Endothelial cell of umbilical vein (primary cell): ENCODE data around the gene ZNF804A.

Source experiments
- CTCF ChIP-seq, 2 donors: IDR thresholded peaks; 1 replicate in 1 of 2; 2 replicates in 1 of 2; pipeline ENCODE4 v1.5.1; 2011; ENCODE audit warnings: low read length in 2 of 2, mild to moderate bottlenecking in 2 of 2, moderate library complexity in 2 of 2, control low read depth in 1 of 2, inconsistent platforms in 1 of 2, low read depth in 1 of 2; ENCODE audit not compliant: insufficient read depth in 1 of 2; ENCODE audit errors: extremely low read depth in 1 of 2
- EZH2 ChIP-seq: IDR thresholded peaks from 2 replicates; pipeline ENCODE4 v1.6.1; 2012; ENCODE audit warnings: borderline replicate concordance, low read depth, mild to moderate bottlenecking, moderate library complexity, low read length, inconsistent platforms; ENCODE audit not compliant: severe bottlenecking
- JUN ChIP-seq: IDR thresholded peaks from 2 replicates; pipeline ENCODE4 v1.6.1; 2011; ENCODE audit warnings: borderline replicate concordance, low read depth; ENCODE audit not compliant: insufficient read length, insufficient read depth
- POLR2A ChIP-seq: IDR thresholded peaks from 2 replicates; pipeline ENCODE4 v1.6.1; 2012; ENCODE audit warnings: low read depth, mild to moderate bottlenecking, control low read depth, low read length
- POLR2AphosphoS5 ChIP-seq: IDR thresholded peaks from 2 replicates; pipeline ENCODE4 v1.6.1; 2012; ENCODE audit warnings: low read depth, mild to moderate bottlenecking, control low read depth, low read length, moderate library complexity; ENCODE audit not compliant: insufficient read depth

DNA sequence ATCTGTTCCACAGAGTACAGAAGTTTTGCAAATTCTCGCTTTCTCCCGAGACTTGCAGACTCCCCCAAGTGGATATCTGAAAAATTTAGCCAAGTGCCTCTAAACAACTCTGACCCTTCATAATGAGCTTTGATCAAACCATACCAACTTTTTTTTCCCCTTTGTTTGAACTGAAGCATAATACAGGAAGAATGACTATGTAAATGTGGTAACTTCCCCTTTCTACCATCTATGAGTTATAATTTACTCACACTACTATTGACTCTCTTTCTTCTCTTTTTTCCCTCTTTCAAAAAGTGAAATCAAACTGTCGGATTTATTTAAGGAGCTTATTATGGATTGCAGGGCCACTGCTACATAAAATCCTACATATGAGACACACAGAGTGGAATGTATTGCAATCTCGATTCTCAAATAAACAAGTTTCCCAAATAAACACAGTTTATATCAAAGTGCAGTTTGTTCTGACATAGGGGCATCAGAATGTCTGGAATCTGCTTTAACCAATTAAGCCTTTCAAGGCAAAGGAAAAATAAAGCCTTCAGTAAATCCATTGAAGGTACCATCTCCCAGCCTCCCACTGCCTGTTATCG is 1.4 kb upstream of the ZNF804A start:
- TF ChIP-seq POLR2A (no peak), JUN (no peak), CTCF (IDR thresholded peaks at IDR 0.05; ENCODE audit: extremely low read depth in 1 of 2, insufficient read depth in 1 of 2, low read depth in 1 of 2, low read length in 2 of 2) (no peak), POLR2AphosphoS5 (no peak), EZH2 (no peak)
